Neural cell (in vitro differentiated cells): ENCODE measurements around the gene TBR1. TPM values are rescaled to one million over a fixed set of nuclear protein-coding genes. Genes with fewer than 3 reads are reported as not detected.

Experiments used
- H2AFZ ChIP-seq: fragments of 200-600, 300-800 bp; sonication (generic), shearing (Covaris generic); 2 replicates; pipeline ENCODE4 v1.6.0; 2014; ENCODE audit warnings: low read depth, mild to moderate bottlenecking, antibody characterized with exemption, low read length, moderate library complexity
- H3F3A ChIP-seq: fragments of 200-600 bp; shearing (Covaris generic); 2 replicates; pipeline ENCODE4 v1.6.1; 2016; ENCODE audit warnings: mild to moderate bottlenecking, moderate library complexity, mixed read lengths, antibody characterized with exemption, low read length; ENCODE audit not compliant: insufficient read depth, poor library complexity, severe bottlenecking
- H3K27ac ChIP-seq: fragments of 200-600, 300-800 bp; sonication (generic), shearing (Covaris generic); 2 replicates; pipeline ENCODE4 v1.5.1; 2014; ENCODE audit warnings: mild to moderate bottlenecking, low read length, moderate library complexity
- H3K27me3 ChIP-seq: fragments of 300-800, 200-600 bp; sonication (generic), shearing (Covaris generic); 2 replicates; pipeline ENCODE4 v1.6.0; 2014; ENCODE audit warnings: mild to moderate bottlenecking, low read depth, low read length, moderate library complexity; ENCODE audit not compliant: insufficient read depth
- H3K36me3 ChIP-seq: fragments of 300-800, 200-600 bp; sonication (generic), shearing (Covaris generic); 2 replicates; pipeline ENCODE4 v1.5.1; 2014; ENCODE audit warnings: mild to moderate bottlenecking, antibody characterized with exemption, low read length, moderate library complexity; ENCODE audit not compliant: insufficient read depth
- H3K4me2 ChIP-seq: fragments of 300-800, 200-600 bp; sonication (generic), shearing (Covaris generic); 2 replicates; pipeline ENCODE4 v1.6.0; 2014; ENCODE audit warnings: mild to moderate bottlenecking, low read length
- H3K4me3 ChIP-seq: fragments of 300-800, 200-600 bp; sonication (generic), shearing (Covaris generic); 2 replicates; pipeline ENCODE4 v1.5.1; 2014; ENCODE audit warnings: mild to moderate bottlenecking, low read length, moderate library complexity
- H3K79me2 ChIP-seq: fragments of 200-600 bp; shearing (Covaris generic); replicated peaks from 2 replicates; pipeline ENCODE4 v1.6.0; 2014; ENCODE audit warnings: mild to moderate bottlenecking, low read length, moderate library complexity; ENCODE audit not compliant: insufficient read depth
- H3K9ac ChIP-seq: fragments of 300-800, 200-600 bp; sonication (generic), shearing (Covaris generic); 2 replicates; pipeline ENCODE4 v1.6.1; 2016; ENCODE audit warnings: mild to moderate bottlenecking, low read length, mixed read lengths
- H3K9me2 ChIP-seq: fragments of 200-600 bp; shearing (Covaris generic); 2 replicates; pipeline ENCODE4 v1.6.1; 2016; ENCODE audit warnings: mild to moderate bottlenecking, low read length, mixed read lengths; ENCODE audit not compliant: insufficient read depth
- H3K9me3 ChIP-seq: fragments of 200-600, 300-800 bp; sonication (generic), shearing (Covaris generic); 2 replicates; pipeline ENCODE4 v1.6.1; 2016; ENCODE audit warnings: mild to moderate bottlenecking, mixed run types, low read length, moderate library complexity, mixed read lengths
- H4K20me1 ChIP-seq: fragments of 200-600 bp; shearing (Covaris generic); 2 replicates; pipeline ENCODE4 v1.6.1; 2016; ENCODE audit warnings: mild to moderate bottlenecking, mixed run types; ENCODE audit not compliant: insufficient read depth
- EP300 ChIP-seq: fragments of 450-650 bp; conservative IDR thresholded peaks from 2 replicates; pipeline ENCODE4 v1.6.1; 2014; ENCODE audit warnings: antibody characterized with exemption, mild to moderate bottlenecking, moderate library complexity; ENCODE audit not compliant: poor library complexity, severe bottlenecking
- EZH2 ChIP-seq: fragments of 200-600, 300-800 bp; shearing (Covaris generic), sonication (generic); IDR thresholded peaks from 2 replicates; pipeline ENCODE4 v1.6.1; 2014; ENCODE audit warnings: antibody characterized with exemption, low read length, borderline replicate concordance, mild to moderate bottlenecking; ENCODE audit not compliant: insufficient read depth, poor library complexity, severe bottlenecking
- MXI1 ChIP-seq: fragments of 450-650 bp; conservative IDR thresholded peaks from 2 replicates; pipeline ENCODE4 v1.6.1; 2014; ENCODE audit warnings: antibody characterized with exemption, mild to moderate bottlenecking; ENCODE audit not compliant: poor library complexity, severe bottlenecking
- POLR2AphosphoS5 ChIP-seq: IDR thresholded peaks from 2 replicates; pipeline ENCODE4 v1.6.1; 2012
- RAD21 ChIP-seq: fragments of 450-650 bp; conservative IDR thresholded peaks from 2 replicates; pipeline ENCODE4 v1.6.1; 2014; ENCODE audit warnings: antibody characterized with exemption, mild to moderate bottlenecking, moderate library complexity
- SMC3 ChIP-seq: fragments of 450-650 bp; conservative IDR thresholded peaks from 2 replicates; pipeline ENCODE4 v1.6.1; 2014; ENCODE audit warnings: antibody characterized with exemption, mild to moderate bottlenecking, moderate library complexity; ENCODE audit not compliant: poor library complexity
- TAF1 ChIP-seq: IDR thresholded peaks from 2 replicates; pipeline ENCODE4 v1.6.1; 2012; ENCODE audit warnings: low read depth
- polyA plus RNA-seq: library from polyadenylated mRNA; depleted of rRNA; stranded (reverse); fragments of >200 nt; gene quantifications from 2 replicates; pipeline ENCODE4 v1.2.3, GENCODE V29; 2014
- TF ChIP-seq, protein P1 (sequence below): fragments of 450-650 bp; IDR thresholded peaks from 2 replicates; pipeline ENCODE4 v1.5.1; 2014; ENCODE audit warnings: antibody characterized with exemption, mild to moderate bottlenecking, moderate library complexity; ENCODE audit not compliant: poor library complexity, severe bottlenecking
- TF ChIP-seq, protein P2 (sequence below): IDR thresholded peaks from 2 replicates; pipeline ENCODE4 v1.6.1; 2012; ENCODE audit warnings: borderline replicate concordance

TBR1 gene
- polyA plus RNA-seq, 1 donor from 2014 or later, result 4.5 TPM

DNA sequence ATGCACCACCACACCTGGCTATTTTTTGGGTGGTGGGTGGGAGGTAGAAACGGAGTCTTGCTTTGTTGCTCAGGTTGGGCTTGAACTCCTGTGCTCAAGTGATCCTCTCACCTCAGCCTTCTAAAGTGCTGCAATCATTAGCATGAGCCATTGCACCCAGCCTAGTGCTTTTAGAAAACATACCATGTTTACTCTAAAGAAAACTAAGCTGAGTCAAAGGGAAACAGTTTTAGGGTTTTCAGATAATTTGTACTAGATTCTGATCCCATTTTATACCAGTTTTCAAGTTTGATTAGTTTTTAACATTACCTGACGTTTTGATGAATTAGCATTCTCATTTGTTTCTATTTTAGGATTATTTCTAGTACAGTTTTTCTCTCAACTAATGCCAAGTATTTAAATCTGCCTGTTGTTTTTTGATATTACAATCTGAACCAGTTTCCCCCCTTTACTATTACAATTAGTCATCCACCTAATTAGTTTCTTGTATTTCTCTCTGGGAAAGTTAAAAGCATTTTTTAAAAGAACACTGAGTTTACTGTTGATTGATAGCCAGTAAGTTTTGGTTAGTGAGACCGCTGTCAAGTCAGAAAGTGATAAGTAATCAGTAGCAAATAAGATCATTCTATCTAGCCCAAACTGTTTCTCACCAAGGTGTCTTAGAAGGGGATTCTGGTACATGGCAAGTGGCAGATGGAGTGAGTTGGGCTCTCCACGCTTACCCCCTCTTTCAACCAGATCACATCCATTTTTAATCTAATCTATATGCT, 24.2 kb upstream of the TBR1 start:
- no peak for TF ChIP-seq SMC3
- TF ChIP-seq RAD21, result no peak
- TF ChIP-seq, protein P1, sequence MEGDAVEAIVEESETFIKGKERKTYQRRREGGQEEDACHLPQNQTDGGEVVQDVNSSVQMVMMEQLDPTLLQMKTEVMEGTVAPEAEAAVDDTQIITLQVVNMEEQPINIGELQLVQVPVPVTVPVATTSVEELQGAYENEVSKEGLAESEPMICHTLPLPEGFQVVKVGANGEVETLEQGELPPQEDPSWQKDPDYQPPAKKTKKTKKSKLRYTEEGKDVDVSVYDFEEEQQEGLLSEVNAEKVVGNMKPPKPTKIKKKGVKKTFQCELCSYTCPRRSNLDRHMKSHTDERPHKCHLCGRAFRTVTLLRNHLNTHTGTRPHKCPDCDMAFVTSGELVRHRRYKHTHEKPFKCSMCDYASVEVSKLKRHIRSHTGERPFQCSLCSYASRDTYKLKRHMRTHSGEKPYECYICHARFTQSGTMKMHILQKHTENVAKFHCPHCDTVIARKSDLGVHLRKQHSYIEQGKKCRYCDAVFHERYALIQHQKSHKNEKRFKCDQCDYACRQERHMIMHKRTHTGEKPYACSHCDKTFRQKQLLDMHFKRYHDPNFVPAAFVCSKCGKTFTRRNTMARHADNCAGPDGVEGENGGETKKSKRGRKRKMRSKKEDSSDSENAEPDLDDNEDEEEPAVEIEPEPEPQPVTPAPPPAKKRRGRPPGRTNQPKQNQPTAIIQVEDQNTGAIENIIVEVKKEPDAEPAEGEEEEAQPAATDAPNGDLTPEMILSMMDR, result no peak
- TF ChIP-seq POLR2AphosphoS5, result no peak
- TF ChIP-seq EZH2, result no peak
- TF ChIP-seq TAF1, result no peak
- H2AFZ ChIP-seq, result no peak overlapping the region
- no peaks in the 10 kb centered on the region for H3K36me3 ChIP-seq
- no peaks in the 10 kb centered on the region for H3K9me3 ChIP-seq
- H3K27ac ChIP-seq, result no peak overlapping the region
- H3K27me3 ChIP-seq, result no peaks in the 10 kb centered on the region
- H4K20me1 ChIP-seq, result no peaks in the 10 kb centered on the region
- no peak overlapping the region for H3K4me3 ChIP-seq
- no peaks in the 10 kb centered on the region for H3F3A ChIP-seq
- H3K79me2 ChIP-seq, result no peaks in the 10 kb centered on the region
- H3K4me2 ChIP-seq, result no peak overlapping the region
- no peak overlapping the region for H3K9ac ChIP-seq
- no peaks in the 10 kb centered on the region for H3K9me2 ChIP-seq

DNA sequence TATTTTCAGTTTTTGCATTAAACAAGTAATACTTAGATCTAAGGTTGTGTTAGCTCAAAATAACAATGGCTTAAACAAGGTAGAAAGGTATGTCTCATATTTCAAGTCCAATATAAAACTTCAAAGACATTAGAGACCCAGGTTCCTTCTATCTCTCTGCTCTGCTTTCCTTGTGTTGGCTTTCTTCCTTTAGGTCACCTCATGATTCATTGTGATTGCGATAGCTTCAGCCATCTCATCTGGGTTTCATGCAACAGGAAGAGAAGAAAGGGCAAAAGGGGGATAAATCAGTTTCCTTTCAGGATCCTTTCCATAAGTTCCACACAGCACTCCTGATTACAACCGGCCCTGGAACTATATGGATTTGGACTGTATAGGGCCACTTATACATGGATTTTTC, 16.0 kb upstream of the TBR1 start:
- no peaks in the 10 kb centered on the region for H3K36me3 ChIP-seq

More for the DNA sequence above, 16.0 kb upstream of the TBR1 start:
- no peak overlapping the region for H3K27ac ChIP-seq
- H2AFZ ChIP-seq, result no peak overlapping the region
- TF ChIP-seq TAF1 (no peak), EP300 (no peak), MXI1 (no peak), EZH2 (no peak), SMC3 (no peak), RAD21 (no peak), POLR2AphosphoS5 (no peak)
- TF ChIP-seq, protein P1, result no peak
- TF ChIP-seq, protein P2, sequence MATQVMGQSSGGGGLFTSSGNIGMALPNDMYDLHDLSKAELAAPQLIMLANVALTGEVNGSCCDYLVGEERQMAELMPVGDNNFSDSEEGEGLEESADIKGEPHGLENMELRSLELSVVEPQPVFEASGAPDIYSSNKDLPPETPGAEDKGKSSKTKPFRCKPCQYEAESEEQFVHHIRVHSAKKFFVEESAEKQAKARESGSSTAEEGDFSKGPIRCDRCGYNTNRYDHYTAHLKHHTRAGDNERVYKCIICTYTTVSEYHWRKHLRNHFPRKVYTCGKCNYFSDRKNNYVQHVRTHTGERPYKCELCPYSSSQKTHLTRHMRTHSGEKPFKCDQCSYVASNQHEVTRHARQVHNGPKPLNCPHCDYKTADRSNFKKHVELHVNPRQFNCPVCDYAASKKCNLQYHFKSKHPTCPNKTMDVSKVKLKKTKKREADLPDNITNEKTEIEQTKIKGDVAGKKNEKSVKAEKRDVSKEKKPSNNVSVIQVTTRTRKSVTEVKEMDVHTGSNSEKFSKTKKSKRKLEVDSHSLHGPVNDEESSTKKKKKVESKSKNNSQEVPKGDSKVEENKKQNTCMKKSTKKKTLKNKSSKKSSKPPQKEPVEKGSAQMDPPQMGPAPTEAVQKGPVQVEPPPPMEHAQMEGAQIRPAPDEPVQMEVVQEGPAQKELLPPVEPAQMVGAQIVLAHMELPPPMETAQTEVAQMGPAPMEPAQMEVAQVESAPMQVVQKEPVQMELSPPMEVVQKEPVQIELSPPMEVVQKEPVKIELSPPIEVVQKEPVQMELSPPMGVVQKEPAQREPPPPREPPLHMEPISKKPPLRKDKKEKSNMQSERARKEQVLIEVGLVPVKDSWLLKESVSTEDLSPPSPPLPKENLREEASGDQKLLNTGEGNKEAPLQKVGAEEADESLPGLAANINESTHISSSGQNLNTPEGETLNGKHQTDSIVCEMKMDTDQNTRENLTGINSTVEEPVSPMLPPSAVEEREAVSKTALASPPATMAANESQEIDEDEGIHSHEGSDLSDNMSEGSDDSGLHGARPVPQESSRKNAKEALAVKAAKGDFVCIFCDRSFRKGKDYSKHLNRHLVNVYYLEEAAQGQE, result no peak
- H3K27me3 ChIP-seq, result no peaks in the 10 kb centered on the region
- H3K9me2 ChIP-seq, result no peaks in the 10 kb centered on the region
- no peaks in the 10 kb centered on the region for H3K79me2 ChIP-seq
- no peaks in the 10 kb centered on the region for H3K9me3 ChIP-seq
- H3K4me3 ChIP-seq, result no peak overlapping the region
- H3K9ac ChIP-seq, result no peak overlapping the region
- H3K4me2 ChIP-seq, result no peak overlapping the region
- no peaks in the 10 kb centered on the region for H3F3A ChIP-seq
- H4K20me1 ChIP-seq, result no peaks in the 10 kb centered on the region
